ENCODE results near the gene PCNX2. TPM values are rescaled to one million over a fixed set of nuclear protein-coding genes. Genes with fewer than 3 reads are reported as not detected.
A peak's percentile ranks its signal among the peaks of the same experiment; 100 is the strongest.
"Not testable (repeated sequence)": the region's sequence is repeated elsewhere in the genome, so short reads cannot be mapped to it uniquely, and the experiment has no call there.

The PCNX2 gene
- polyA plus RNA-seq, 3 donors = 0.29 to 7.9 (median 0.62) TPM

GRCh38 chr1:233109096-233109495 lies 186.4 kb downstream of the PCNX2 start:
- intact Hi-C loops (cut with micrococcal nuclease) = no loop called here
- Histone ChIP-seq H3K9ac (ENCODE audit: insufficient read depth, low read length, poor library complexity, severe bottlenecking) (no peak overlapping the region), H3K27ac (ENCODE audit: low read depth in 1 of 2, low read length in 2 of 2) (no peak overlapping the region), H3K4me3 (replicated peaks in 1 of 3; ENCODE audit: low read depth in 2 of 3, low read length in 3 of 3) (no peak overlapping the region), H2AFZ (ENCODE audit: insufficient read depth, low read depth, low read length, poor library complexity, severe bottlenecking) (no peak overlapping the region), H3K4me2 (replicated peaks; ENCODE audit: extremely low read depth, low read length, poor library complexity, severe bottlenecking) (no peak overlapping the region), H3K79me2 (ENCODE audit: insufficient read depth, low read length) (no peaks in the 10 kb centered on the region), H3K27me3 (ENCODE audit: control insufficient read depth in 2 of 2, insufficient read depth in 2 of 2, low read length in 2 of 2) (no peaks in the 10 kb centered on the region), H3K36me3 (replicated peaks in 1 of 2; ENCODE audit: control insufficient read depth in 1 of 2, insufficient read depth in 2 of 2, low read length in 2 of 2) (no peaks in the 10 kb centered on the region), H4K20me1 (ENCODE audit: insufficient read depth, low read length) (no peaks in the 10 kb centered on the region), H3K4me1 (ENCODE audit: control insufficient read depth in 1 of 2, insufficient read depth in 2 of 2, low read length in 2 of 2) (peaks cover 32 to 45% of the 10 kb centered on the region in 2 donors), H3K9me3 (replicated peaks in 1 of 2; ENCODE audit: control insufficient read depth in 1 of 2, insufficient read depth in 1 of 2, low read length in 2 of 2) (no peaks in the 10 kb centered on the region)
- TF ChIP-seq CTCF (IDR thresholded peaks at IDR 0.05) = no peak
- H3K4me1 Mint-ChIP-seq = peaks cover 51% of the 10 kb centered on the region
- peaks cover 3 to 4% of the 10 kb centered on the region in 2 donors for H3K36me3 Mint-ChIP-seq
- peaks cover 0 to 5% (median 0%) of the 10 kb centered on the region in 3 donors for H3K27me3 Mint-ChIP-seq (ENCODE audit: low read depth in 3 of 3)
- WGBS (ENCODE audit: insufficient coverage) = 90% methylated on average over 2 of the region's 6 CpGs
- no peak overlapping the region for H3K4me3 Mint-ChIP-seq
- H3K27ac Mint-ChIP-seq = peak overlapping the region in 2 of 7 donors; percentile 2 to 22
- H3K9me3 Mint-ChIP-seq = no peaks in the 10 kb centered on the region
- DNase-seq = no peak

- H3K4me3 ChIP-seq (replicated peaks in 1 of 3; ENCODE audit: low read depth in 2 of 3, low read length in 3 of 3); H3K36me3 ChIP-seq (replicated peaks in 1 of 2; ENCODE audit: control insufficient read depth in 1 of 2, insufficient read depth in 2 of 2, low read length in 2 of 2); intact Hi-C loops (cut with micrococcal nuclease); DNase-seq; H3K27me3 Mint-ChIP-seq (ENCODE audit: low read depth in 3 of 3); H3K27me3 ChIP-seq (ENCODE audit: control insufficient read depth in 2 of 2, insufficient read depth in 2 of 2, low read length in 2 of 2); H3K79me2 ChIP-seq (ENCODE audit: insufficient read depth, low read length); H3K9me3 ChIP-seq (replicated peaks in 1 of 2; ENCODE audit: control insufficient read depth in 1 of 2, insufficient read depth in 1 of 2, low read length in 2 of 2); H3K9ac ChIP-seq (ENCODE audit: insufficient read depth, low read length, poor library complexity, severe bottlenecking); H3K9me3 Mint-ChIP-seq; H3K36me3 Mint-ChIP-seq; H4K20me1 ChIP-seq (ENCODE audit: insufficient read depth, low read length): not testable (repeated sequence)
- peak overlapping the region; percentile 30 for H3K4me2 ChIP-seq (replicated peaks; ENCODE audit: extremely low read depth, low read length, poor library complexity, severe bottlenecking)
- peaks cover 20 to 33% of the 10 kb centered on the region in 2 donors for H3K4me1 ChIP-seq (ENCODE audit: control insufficient read depth in 1 of 2, insufficient read depth in 2 of 2, low read length in 2 of 2)
- H2AFZ ChIP-seq (ENCODE audit: insufficient read depth, low read depth, low read length, poor library complexity, severe bottlenecking) = peak overlapping the region; percentile 24
- peaks cover 40% of the 10 kb centered on the region for H3K4me1 Mint-ChIP-seq
- peak overlapping the region in 1 of 2 donors; percentile 43 for H3K27ac ChIP-seq (ENCODE audit: low read depth in 1 of 2, low read length in 2 of 2)
- peak overlapping the region in 1 of 2 donors; percentile 49 for H3K4me3 Mint-ChIP-seq
- H3K27ac Mint-ChIP-seq = peak overlapping the region in 6 of 7 donors; percentile 19 to 87 (median 78)
- 100% methylated on average over 3 of the region's 6 CpGs for WGBS (ENCODE audit: insufficient coverage)
Observed at GRCh38 chr1:233107716-233108130, 187.8 kb downstream of the PCNX2 start.

Data from CD14-positive monocyte (primary cell).